Astrocyte of the spinal cord (primary cell): Measurements from ENCODE around the gene SLC30A3.

Experiments used
- DNase-seq: peaks from one replicate; pipeline ENCODE4 v3.0.0; 2011; ENCODE audit warnings: low read depth, low spot score
- H3K4me3 ChIP-seq: 2 replicates; pipeline ENCODE4 v1.5.1; 2011; ENCODE audit warnings: low read depth, mild to moderate bottlenecking, low read length, moderate library complexity
- in situ Hi-C: cut with HindIII; loops from 2 replicates; pipeline ENCODE4 v1.10.0; 2017; ENCODE audit warnings: low sequenced_read_pairs
- TF ChIP-seq, protein P1 (sequence below): IDR thresholded peaks from 2 replicates; pipeline ENCODE4 v1.5.1; 2012; ENCODE audit warnings: low read depth, mild to moderate bottlenecking, low read length, inconsistent platforms

SLC30A3 gene

DNA sequence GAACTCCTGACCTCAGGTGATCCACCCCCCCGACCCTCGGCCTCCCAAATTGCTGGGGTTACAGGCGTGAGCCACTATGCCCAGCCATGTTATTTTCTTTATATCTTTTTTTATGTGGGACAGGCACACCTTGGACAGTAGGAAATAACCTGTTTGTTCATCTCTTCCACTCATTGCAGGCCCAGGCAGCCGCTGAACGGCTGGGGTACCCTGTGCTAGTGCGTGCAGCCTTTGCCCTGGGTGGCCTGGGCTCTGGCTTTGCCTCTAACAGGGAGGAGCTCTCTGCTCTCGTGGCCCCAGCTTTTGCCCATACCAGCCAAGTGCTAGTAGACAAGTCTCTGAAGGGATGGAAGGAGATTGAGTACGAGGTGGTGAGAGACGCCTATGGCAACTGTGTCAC lies 37.3 kb downstream of the SLC30A3 start:
- in situ Hi-C loops: no loop called here
- TF ChIP-seq, protein P1, sequence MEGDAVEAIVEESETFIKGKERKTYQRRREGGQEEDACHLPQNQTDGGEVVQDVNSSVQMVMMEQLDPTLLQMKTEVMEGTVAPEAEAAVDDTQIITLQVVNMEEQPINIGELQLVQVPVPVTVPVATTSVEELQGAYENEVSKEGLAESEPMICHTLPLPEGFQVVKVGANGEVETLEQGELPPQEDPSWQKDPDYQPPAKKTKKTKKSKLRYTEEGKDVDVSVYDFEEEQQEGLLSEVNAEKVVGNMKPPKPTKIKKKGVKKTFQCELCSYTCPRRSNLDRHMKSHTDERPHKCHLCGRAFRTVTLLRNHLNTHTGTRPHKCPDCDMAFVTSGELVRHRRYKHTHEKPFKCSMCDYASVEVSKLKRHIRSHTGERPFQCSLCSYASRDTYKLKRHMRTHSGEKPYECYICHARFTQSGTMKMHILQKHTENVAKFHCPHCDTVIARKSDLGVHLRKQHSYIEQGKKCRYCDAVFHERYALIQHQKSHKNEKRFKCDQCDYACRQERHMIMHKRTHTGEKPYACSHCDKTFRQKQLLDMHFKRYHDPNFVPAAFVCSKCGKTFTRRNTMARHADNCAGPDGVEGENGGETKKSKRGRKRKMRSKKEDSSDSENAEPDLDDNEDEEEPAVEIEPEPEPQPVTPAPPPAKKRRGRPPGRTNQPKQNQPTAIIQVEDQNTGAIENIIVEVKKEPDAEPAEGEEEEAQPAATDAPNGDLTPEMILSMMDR: no peak
- no peak for DNase-seq
- H3K4me3 ChIP-seq: no peak overlapping the region

DNA sequence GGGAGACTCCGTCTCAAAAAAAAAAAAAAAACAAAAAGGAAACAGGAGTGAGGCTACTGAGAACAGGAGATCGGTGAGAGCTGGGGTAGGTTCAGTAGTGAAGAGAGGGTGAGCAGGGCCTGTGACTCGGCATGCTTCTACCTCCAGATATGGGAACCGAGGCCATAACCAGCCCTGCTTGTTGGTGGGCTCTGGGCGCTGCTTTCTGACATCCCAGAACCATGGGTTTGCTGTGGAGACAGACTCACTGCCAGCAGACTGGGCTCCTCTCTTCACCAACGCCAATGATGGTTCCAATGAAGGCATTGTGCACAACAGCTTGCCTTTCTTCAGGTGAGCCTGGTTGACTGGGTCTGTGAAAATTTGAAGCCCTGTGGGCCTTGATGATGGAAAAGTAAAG lies 39.4 kb downstream of the SLC30A3 start:
- in situ Hi-C loops: no loop called here
- TF ChIP-seq, protein P1: no peak
- DNase-seq: no peak
- no peak overlapping the region for H3K4me3 ChIP-seq

- TF ChIP-seq, protein P1: no peak
- no peak for DNase-seq
- in situ Hi-C loops: no loop called here
- no peak overlapping the region for H3K4me3 ChIP-seq
These were observed 40.4 kb downstream of the SLC30A3 start for GRCh38 chr2:27222407-27222806.

DNA sequence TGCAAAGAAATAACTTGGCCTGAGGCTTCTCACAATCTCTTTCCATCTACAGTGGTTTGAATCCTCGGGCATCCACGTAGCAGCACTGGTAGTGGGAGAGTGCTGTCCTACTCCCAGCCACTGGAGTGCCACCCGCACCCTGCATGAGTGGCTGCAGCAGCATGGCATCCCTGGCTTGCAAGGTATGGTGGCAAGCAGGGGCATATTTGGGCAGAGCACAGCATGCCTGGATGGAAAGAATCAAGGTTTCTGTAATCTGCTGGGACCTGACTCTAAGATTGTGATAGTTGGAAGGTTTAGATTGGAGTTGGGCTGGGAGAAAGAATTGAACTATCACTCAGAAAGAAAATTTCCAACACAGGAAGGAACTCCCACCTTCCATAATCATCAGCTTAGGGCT lies 41.7 kb downstream of the SLC30A3 start:
- TF ChIP-seq, protein P1: no peak
- no peak for DNase-seq
- in situ Hi-C loops: no loop called here
- no peak overlapping the region for H3K4me3 ChIP-seq

- no peak overlapping the region for H3K4me3 ChIP-seq
- TF ChIP-seq, protein P1: no peak
- in situ Hi-C loops: no loop called here
- DNase-seq: no peak
These were observed 42.8 kb downstream of the SLC30A3 start for GRCh38 chr2:27220091-27220490.

DNA sequence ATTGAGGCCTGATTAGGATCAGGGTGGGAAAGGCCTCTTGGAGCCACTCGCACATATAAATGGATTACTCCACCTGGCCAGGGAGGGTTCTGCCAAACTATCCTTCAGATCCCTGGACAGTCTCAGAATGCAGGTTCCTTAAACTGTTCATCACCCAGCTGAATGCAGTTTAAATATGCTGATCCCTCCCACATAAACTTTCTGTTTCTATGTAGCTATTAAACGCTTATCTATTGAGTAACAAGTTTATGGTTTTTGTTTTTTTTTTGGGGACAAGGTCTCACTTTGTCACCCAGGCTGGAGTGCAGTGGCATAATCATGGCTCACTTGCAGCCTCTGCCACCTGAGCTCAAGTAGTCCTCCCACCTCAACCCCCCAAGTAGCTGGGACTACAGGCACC lies 43.8 kb downstream of the SLC30A3 start:
- TF ChIP-seq, protein P1: no peak
- H3K4me3 ChIP-seq: no peak overlapping the region
- no peak for DNase-seq
- in situ Hi-C loops: no loop called here

GRCh38 chr2:27218614-27219013 lies 44.2 kb downstream of the SLC30A3 start:
- in situ Hi-C loops: no loop called here
- H3K4me3 ChIP-seq: no peak overlapping the region
- no peak for DNase-seq
- TF ChIP-seq, protein P1: no peak
